Heart left ventricle (tissue), 16 donors: ENCODE data around the gene RHBDL2. TPM values are rescaled to one million over a fixed set of nuclear protein-coding genes. Genes with fewer than 3 reads are reported as not detected.
A peak's percentile ranks its signal among the peaks of the same experiment; 100 is the strongest.
"Not testable (repeated sequence)": the region's sequence is repeated elsewhere in the genome, so short reads cannot be mapped to it uniquely, and the experiment has no call there.

Experiments used
- ATAC-seq, 4 donors: fragments of 200-7000 bp; cut with Tn5 transposase; one replicate each; pipeline ENCODE4 v1.9.1; 2020 to 2022; ENCODE audit warnings: moderate library complexity in 4 of 4, mild to moderate bottlenecking in 3 of 4, moderate number of reproducible peaks in 1 of 4
- DNase-seq, 5 donors: peaks; one replicate each; pipeline ENCODE4 v3.0.0-alpha.2; 2020
- H3K27ac ChIP-seq, 12 donors: fragments of 200-600 bp; sonication (generic) in 4 of 12; one replicate each; pipeline versions ENCODE4 v1.5.0 to v1.8.0; 2016 to 2022; ENCODE audit warnings: mild to moderate bottlenecking in 2 of 12
- H3K27me3 ChIP-seq, 9 donors: fragments of 200-600 bp; sonication (generic) in 2 of 9; one replicate each; pipeline versions ENCODE4 v1.5.1 to v1.8.0; 2016 to 2022; ENCODE audit warnings: mild to moderate bottlenecking in 3 of 9
- H3K36me3 ChIP-seq, 9 donors: fragments of 200-600 bp; sonication (generic) in 2 of 9; one replicate each; pipeline versions ENCODE4 v1.5.0 to v1.8.0; 2018 to 2022; ENCODE audit warnings: mild to moderate bottlenecking in 2 of 9
- H3K4me1 ChIP-seq, 12 donors: fragments of 200-600 bp; sonication (generic) in 4 of 12; one replicate each; pipeline versions ENCODE4 v1.5.0 to v1.8.0; 2016 to 2022; ENCODE audit warnings: mild to moderate bottlenecking in 3 of 12
- H3K4me3 ChIP-seq, 12 donors: fragments of 200-600 bp; sonication (generic) in 4 of 12; one replicate each; pipeline versions ENCODE4 v1.5.0 to v1.8.0; 2017 to 2022; ENCODE audit warnings: mild to moderate bottlenecking in 9 of 12, moderate library complexity in 4 of 12
- H3K9me3 ChIP-seq, 12 donors: fragments of 200-600 bp; sonication (generic) in 4 of 12; one replicate each; pipeline versions ENCODE4 v1.5.0 to v1.8.0; 2016 to 2022; ENCODE audit warnings: mild to moderate bottlenecking in 1 of 12
- POLR2A ChIP-seq, 2 donors: fragments of 450-650 bp; IDR thresholded peaks; one replicate each; pipeline ENCODE4 v1.6.1; 2017; ENCODE audit warnings: antibody characterized with exemption in 2 of 2, mild to moderate bottlenecking in 2 of 2, moderate library complexity in 2 of 2
- WGBS, 4 donors: extraction: QIAGEN DNeasy Blood & Tissue Kit in 2 of 4; methylation state at CpG; one replicate each; pipeline versions ENCODE4 v1.1.5 to v1.1.7; 2013 to 2018; 5-methylcytosine and 5-hydroxymethylcytosine counted together
- intact Hi-C, 10 donors: fragments of 100-400 bp; cut with DNase I; formaldehyde crosslinking; loops; one replicate each; pipeline versions ENCODE4 v1.11.1 to v1.14.2; 2022
- polyA plus RNA-seq, 2 donors: library from polyadenylated mRNA; stranded (reverse); fragments of 200-250 nt; gene quantifications; one replicate each; pipeline ENCODE4 v1.2.3, GENCODE V29; 2013
- total RNA-seq, 9 donors: library from RNA; depleted of rRNA in 2 of 9; stranded (reverse); fragments of >200 nt in 2 of 9; fragmentation: NEBNext Ultra II Directional in 3 of 9; extraction: Animal tissue kit (Norgen Biotek cat#: 25700) in 3 of 9; gene quantifications; one replicate each; pipeline versions ENCODE4 v1.1.0 to v1.2.4, GENCODE V29; 2016 to 2023
- TF ChIP-seq, protein P1 (sequence below), 12 donors: fragments of 200-600 bp; sonication (generic) in 4 of 12; IDR thresholded peaks; one replicate each; pipeline versions ENCODE4 v1.5.0 to v1.8.0; 2018 to 2022; ENCODE audit warnings: antibody characterized with exemption in 12 of 12, mild to moderate bottlenecking in 5 of 12
- donor health status: ischemic (EF 13 %, LVEDD 7.1; RV severe dilation, severe dysfunction).
- donor health status: healthy with polysubstance abuse.
- donor health status: DM: no; HTN: yes; CAD: no.
- donor health status: DM: no; HTN: no; CAD: no.
- donor health status: ischemic (EF 25% LVEDD 6.9; RV normal size, moderate dysfunction).
- donor health status: ischemic (EF 25% LVEDD 5.7; RV mildly dilated, moderate dysfunction).
- donor health status: healthy.
- donor health status: DM: yes; HTN: yes; CAD: no.
- donor health status: ischemic (EF 35%, LVEDD 5.7; RV mildly dilated, moderate dysfunction).
- donor health status: nonischemic (EF 11% LVEDD 7.7; RV severe dilation, severe dysfunction).
- donor health status: DM: yes; HTN: yes; CAD: no.
- donor health status: PGD.
- donor health status: ischemic (EF 29% LVEDD 5.4; RV normal size, mild dysfunction).
- donor health status: nonischemic (EF 23%, LVEDD 6.1; RV moderate dilation, normal function).

RHBDL2 gene
- total and polyA plus RNA-seq, 11 donors, result 0.11 to 2.2 (median 0.20) TPM; not detected in 4

GRCh38 chr1:38840281-38840680, 101.3 kb downstream of the RHBDL2 start:
- no peak for ATAC-seq
- Histone ChIP-seq H3K4me1 (peaks cover 0 to 35% (median 17%) of the 10 kb centered on the region in 12 donors), H3K36me3 (peaks cover 0 to 80% (median 63%) of the 10 kb centered on the region in 9 donors), H3K27me3 (no peaks in the 10 kb centered on the region), H3K27ac (peak overlapping the region in 1 of 12 donors; percentile 8), H3K9me3 (no peaks in the 10 kb centered on the region), H3K4me3 (no peak overlapping the region)
- no peak for TF ChIP-seq POLR2A (IDR thresholded peaks at IDR 0.05)
- TF ChIP-seq, protein P1, sequence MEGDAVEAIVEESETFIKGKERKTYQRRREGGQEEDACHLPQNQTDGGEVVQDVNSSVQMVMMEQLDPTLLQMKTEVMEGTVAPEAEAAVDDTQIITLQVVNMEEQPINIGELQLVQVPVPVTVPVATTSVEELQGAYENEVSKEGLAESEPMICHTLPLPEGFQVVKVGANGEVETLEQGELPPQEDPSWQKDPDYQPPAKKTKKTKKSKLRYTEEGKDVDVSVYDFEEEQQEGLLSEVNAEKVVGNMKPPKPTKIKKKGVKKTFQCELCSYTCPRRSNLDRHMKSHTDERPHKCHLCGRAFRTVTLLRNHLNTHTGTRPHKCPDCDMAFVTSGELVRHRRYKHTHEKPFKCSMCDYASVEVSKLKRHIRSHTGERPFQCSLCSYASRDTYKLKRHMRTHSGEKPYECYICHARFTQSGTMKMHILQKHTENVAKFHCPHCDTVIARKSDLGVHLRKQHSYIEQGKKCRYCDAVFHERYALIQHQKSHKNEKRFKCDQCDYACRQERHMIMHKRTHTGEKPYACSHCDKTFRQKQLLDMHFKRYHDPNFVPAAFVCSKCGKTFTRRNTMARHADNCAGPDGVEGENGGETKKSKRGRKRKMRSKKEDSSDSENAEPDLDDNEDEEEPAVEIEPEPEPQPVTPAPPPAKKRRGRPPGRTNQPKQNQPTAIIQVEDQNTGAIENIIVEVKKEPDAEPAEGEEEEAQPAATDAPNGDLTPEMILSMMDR (IDR thresholded peaks at IDR 0.05), result no peak
- DNase-seq, result no peak
- intact Hi-C loops, result no loop called here
- 21 to 54% (median 36%) methylated on average over 2 of the region's 2 CpGs for WGBS, 4 donors

DNA sequence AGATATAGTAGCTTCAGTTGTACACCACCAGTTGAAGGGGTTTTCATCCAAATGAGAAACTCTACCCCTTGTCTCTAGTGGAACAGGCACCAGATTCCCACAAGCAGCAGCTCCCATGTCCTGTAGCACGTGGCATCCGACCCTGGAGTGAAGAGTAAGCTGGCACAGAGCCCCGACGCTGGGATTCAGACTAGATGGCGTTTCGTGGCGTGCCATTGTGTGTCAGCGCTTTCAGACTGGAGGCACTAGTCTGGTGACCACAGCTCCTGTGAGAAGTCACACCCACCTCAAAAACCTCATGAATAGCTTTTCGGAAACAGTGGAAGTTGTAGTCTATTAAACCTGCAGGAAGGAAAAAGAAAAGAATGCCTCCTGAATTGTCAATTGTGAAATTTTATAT, 102.3 kb downstream of the RHBDL2 start:
- Histone ChIP-seq H3K36me3 (peaks cover 0 to 70% (median 54%) of the 10 kb centered on the region in 9 donors), H3K27me3 (no peaks in the 10 kb centered on the region), H3K4me1 (peaks cover 0 to 35% (median 17%) of the 10 kb centered on the region in 12 donors), H3K9me3 (no peaks in the 10 kb centered on the region), H3K27ac (peak overlapping the region in 4 of 12 donors; percentile 4 to 19 (median 12)), H3K4me3 (no peak overlapping the region)
- intact Hi-C loops, result loop anchor here (5.0 to 10.0 kb wide), 7 partner anchors 795 to 1245 kb away; partner anchors contain the start of genes POU3F1 (in 3 of the 10), GNL2 (in 1 of the 10) and SF3A3 (in 1 of the 10)
- DNase-seq (peak; percentile 67 to 86 (median 73)), ATAC-seq (peak; percentile 72 to 88 (median 79))
- 39 to 53% (median 44%) methylated on average over 9 of the region's 9 CpGs for WGBS, 4 donors
- TF ChIP-seq, protein P1 (IDR thresholded peaks at IDR 0.05), result no peak
- TF ChIP-seq POLR2A (IDR thresholded peaks at IDR 0.05), result no peak

DNA sequence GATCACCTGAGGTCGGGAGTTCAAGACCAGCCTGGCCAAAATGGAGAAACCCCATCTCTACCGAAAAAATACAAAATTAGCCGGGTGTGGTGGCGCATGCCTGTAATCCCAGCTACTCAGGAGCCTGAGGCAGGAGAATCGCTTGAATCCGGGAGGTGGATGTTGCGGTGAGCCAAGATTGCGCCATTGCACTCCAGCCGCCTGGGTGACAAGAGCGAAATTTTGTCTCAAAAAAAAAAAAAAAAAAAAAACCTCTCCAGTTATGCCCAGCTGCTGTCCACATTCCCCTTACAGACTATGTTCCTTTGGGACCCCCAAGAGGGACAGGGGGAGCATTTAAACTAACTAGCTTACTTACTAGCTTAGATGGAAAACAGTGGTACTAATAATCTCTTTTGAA, 105.3 kb downstream of the RHBDL2 start:
- H3K27me3 ChIP-seq, result peaks cover 0 to 13% (median 0%) of the 10 kb centered on the region in 9 donors
- intact Hi-C loops, result loop anchor here (5.0 to 10.0 kb wide), 7 partner anchors 792 to 1242 kb away; partner anchors contain the start of genes POU3F1 (in 3 of the 10), GNL2 (in 1 of the 10) and SF3A3 (in 1 of the 10)
- WGBS, 4 donors, result 90 to 94% (median 92%) methylated on average over 10 of the region's 10 CpGs
- peaks cover 0 to 42% (median 27%) of the 10 kb centered on the region in 9 donors for H3K36me3 ChIP-seq
- ATAC-seq, H3K9me3 ChIP-seq, DNase-seq, H3K27ac ChIP-seq, H3K4me3 ChIP-seq: not testable (repeated sequence)
- H3K4me1 ChIP-seq, result peaks cover 0 to 29% (median 17%) of the 10 kb centered on the region in 12 donors

Other genes starting within 250 kb of the RHBDL2 start
- gene RRAGC, start 82.1 kb downstream of the RHBDL2 start, total RNA-seq, result 10 to 100 TPM; 14.4 to 32.8 (median 22.3) TPM
- gene RRAGC, start 82.1 kb downstream of the RHBDL2 start, polyA plus RNA-seq, result 10 to 100 TPM in 1 of 2 donors, 1 to 10 TPM in 1; 8.6 to 30.4 TPM
- 10 to 100 TPM in 5 of 9 donors, 1 to 10 TPM in 4; 4.8 to 26.2 (median 11.1) TPM for gene MYCBP, start 68.5 kb downstream of the RHBDL2 start, total RNA-seq
- gene MYCBP, start 68.5 kb downstream of the RHBDL2 start, polyA plus RNA-seq, result 10 to 100 TPM in 1 of 2 donors, 1 to 10 TPM in 1; 3.0 to 14.4 TPM
- not detected for gene GJA9, start 60.2 kb downstream of the RHBDL2 start, total RNA-seq
- gene GJA9, start 60.2 kb downstream of the RHBDL2 start, polyA plus RNA-seq, result under 1 TPM in 1 of 2 donors, not detected in 1; 0.11 TPM
- gene AKIRIN1, start 49.4 kb upstream of the RHBDL2 start, total RNA-seq, result 10 to 100 TPM; 42.5 to 68.1 (median 59.1) TPM
- gene AKIRIN1, start 49.4 kb upstream of the RHBDL2 start, polyA plus RNA-seq, result 10 to 100 TPM; 15.8 to 49.0 TPM
- 1,000 to 10,000 TPM in 2 of 9 donors, 100 to 1,000 TPM in 7; 292 to 1,815 (median 503) TPM for gene NDUFS5, start 84.5 kb upstream of the RHBDL2 start, total RNA-seq
- gene NDUFS5, start 84.5 kb upstream of the RHBDL2 start, polyA plus RNA-seq, result 1,000 to 10,000 TPM; 1,262 to 4,461 TPM